ENCODE data around the gene PILRA.

Gene PILRA

DNA sequence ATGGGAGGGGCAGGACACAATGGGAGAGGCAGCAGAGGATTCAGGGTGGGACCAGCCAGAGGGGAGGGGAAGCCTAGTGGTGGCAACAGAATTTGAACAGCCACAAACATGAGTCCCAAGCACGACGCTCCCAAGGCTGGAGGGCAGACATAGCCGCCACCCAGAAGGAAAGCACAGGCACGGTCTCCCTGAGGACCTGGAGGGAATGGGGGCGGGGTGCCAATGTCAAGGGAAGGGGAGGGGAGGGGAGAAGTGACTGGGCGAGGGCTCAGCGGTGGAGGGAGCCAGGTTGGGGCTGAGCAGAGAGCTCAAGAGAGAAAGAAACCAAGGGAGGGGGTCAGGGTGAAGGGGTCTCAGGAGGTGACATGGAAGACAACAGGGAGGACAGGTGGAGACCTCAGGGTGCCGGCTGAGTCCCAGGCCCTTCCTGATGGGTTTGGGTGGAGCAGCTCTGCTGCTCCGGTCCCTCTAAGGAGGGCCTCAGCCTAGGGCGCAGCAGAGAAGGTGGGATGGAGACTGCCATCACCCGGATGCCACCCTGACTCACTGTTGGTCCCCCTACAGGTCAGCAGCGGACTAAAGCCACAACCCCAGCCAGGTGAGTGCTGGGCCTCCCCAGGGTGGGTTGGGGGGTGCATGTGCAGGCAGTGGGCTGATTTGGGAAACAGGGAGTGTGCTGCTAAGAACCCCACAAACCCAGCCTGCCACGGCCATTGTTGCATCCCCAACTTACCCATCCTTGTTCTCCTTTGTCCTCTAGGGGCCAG is 24.2 kb downstream of the PILRA start:
- no peak for ATAC-seq (ENCODE audit: low read depth)
- H3K9me3 Mint-ChIP-seq = peaks cover 2% of the 10 kb centered on the region
- DNase-seq (ENCODE audit: low spot score in 2 of 2) = no peak
- H3K4me1 Mint-ChIP-seq = peaks cover 35% of the 10 kb centered on the region
- H3K4me3 Mint-ChIP-seq = peak overlapping the region; percentile 77
- H3K27me3 Mint-ChIP-seq = no peaks in the 10 kb centered on the region
- H3K36me3 Mint-ChIP-seq = peaks cover 2% of the 10 kb centered on the region
- H3K27ac Mint-ChIP-seq = peak overlapping the region; percentile 96

DNA sequence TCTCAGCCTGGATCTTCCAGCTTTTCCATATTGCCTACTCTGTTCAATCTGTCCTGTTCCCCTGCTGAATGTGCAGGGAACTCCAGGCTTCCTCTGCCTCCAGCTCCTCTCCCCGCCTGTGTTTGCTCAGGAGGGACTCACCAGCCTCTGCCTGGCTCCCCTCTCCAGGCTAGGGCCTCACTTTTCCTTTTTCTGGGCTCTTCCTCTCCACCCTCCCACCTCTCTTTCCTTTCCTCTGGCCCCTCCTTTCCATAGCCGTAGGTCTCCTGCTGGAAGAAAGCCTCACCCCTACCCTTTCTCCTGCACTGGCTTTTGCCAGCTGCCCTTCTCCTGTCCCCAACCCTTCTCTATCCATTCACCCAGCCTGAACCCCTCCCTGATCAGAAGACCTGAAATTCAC is 25.0 kb downstream of the PILRA start:
- ATAC-seq (ENCODE audit: low read depth) (no peak), DNase-seq (ENCODE audit: low spot score in 2 of 2) (no peak)
- Mint-ChIP-seq H3K4me3 (no peak overlapping the region), H3K36me3 (peaks cover 2% of the 10 kb centered on the region), H3K4me1 (peaks cover 34% of the 10 kb centered on the region), H3K9me3 (peaks cover 2% of the 10 kb centered on the region), H3K27me3 (no peaks in the 10 kb centered on the region), H3K27ac (peak overlapping the region; percentile 7)

DNA sequence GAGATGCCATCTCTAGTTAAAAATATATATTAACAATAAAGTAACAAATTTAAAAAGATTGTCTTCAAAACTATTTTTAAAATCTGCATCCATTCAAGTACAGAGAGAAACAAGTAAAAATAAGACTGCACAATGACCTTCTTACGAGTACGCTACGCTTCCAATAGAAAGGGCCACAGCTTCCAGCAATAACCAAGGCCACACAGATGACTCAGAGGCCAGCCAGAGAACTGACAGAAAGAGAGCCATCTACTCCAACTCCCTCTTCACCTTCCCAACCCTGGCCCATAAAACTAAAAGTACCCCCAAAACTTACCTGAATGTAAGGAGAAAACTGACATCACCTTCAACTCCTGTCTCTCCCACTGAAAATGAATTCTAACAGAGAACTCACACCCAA is 26.8 kb downstream of the PILRA start:
- Mint-ChIP-seq H3K36me3 (peaks cover 6% of the 10 kb centered on the region), H3K4me1 (peaks cover 26% of the 10 kb centered on the region), H3K4me3 (no peak overlapping the region), H3K27me3 (no peaks in the 10 kb centered on the region), H3K9me3 (peaks cover 2% of the 10 kb centered on the region), H3K27ac (peak overlapping the region; percentile 38)
- ATAC-seq (ENCODE audit: low read depth) (no peak), DNase-seq (ENCODE audit: low spot score in 2 of 2) (no peak)

DNA sequence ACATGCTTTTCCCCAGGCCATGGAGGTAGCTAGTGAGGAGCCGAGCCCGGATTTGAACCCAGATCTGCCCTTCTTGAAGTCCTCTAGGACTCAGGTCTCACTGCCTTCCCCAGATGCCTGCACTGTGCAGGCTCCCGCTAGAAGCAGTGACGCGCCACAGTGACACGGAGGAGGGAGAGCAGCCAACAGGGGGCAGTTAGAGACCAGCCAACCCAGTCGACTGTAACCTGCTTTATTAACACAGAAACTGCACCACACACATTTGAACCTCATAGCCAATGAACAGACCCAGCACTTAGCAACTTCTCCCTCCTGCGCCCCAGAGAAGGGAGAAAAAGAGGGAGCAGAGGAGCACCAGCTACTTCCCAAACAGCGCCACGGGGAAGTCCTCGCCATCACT is 27.4 kb downstream of the PILRA start:
- H3K27ac Mint-ChIP-seq = no peak overlapping the region
- DNase-seq (ENCODE audit: low spot score in 2 of 2) (no peak), ATAC-seq (ENCODE audit: low read depth) (no peak)
- H3K27me3 Mint-ChIP-seq = no peaks in the 10 kb centered on the region
- H3K4me1 Mint-ChIP-seq = peaks cover 24% of the 10 kb centered on the region
- peaks cover 6% of the 10 kb centered on the region for H3K36me3 Mint-ChIP-seq
- H3K9me3 Mint-ChIP-seq = no peaks in the 10 kb centered on the region
- H3K4me3 Mint-ChIP-seq = no peak overlapping the region

DNA sequence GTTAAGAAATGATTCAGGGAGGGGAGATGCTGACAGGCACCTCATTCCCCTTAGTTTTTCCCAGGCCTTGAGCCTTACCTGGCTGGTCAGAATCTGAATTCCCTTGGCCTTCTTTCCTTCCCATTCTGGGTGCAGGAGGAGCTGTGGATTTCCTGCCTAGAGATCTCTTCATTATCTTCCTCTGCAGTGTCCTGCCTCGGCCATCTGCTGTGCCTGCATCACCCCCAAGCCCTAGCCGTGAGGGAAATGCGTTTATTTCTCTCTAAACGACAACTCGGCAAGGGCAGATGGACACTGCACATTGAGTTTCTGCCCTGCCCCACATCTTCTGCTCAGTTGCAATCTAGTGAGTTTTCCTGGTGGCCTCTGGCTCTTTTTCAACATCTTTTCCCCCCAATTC is 28.5 kb downstream of the PILRA start:
- H3K9me3 Mint-ChIP-seq = no peaks in the 10 kb centered on the region
- H3K4me1 Mint-ChIP-seq = peaks cover 22% of the 10 kb centered on the region
- no peak overlapping the region for H3K4me3 Mint-ChIP-seq
- no peak for ATAC-seq (ENCODE audit: low read depth)
- DNase-seq (ENCODE audit: low spot score in 2 of 2) = no peak
- H3K27me3 Mint-ChIP-seq = no peaks in the 10 kb centered on the region
- H3K27ac Mint-ChIP-seq = no peak overlapping the region
- peaks cover 6% of the 10 kb centered on the region for H3K36me3 Mint-ChIP-seq

DNA sequence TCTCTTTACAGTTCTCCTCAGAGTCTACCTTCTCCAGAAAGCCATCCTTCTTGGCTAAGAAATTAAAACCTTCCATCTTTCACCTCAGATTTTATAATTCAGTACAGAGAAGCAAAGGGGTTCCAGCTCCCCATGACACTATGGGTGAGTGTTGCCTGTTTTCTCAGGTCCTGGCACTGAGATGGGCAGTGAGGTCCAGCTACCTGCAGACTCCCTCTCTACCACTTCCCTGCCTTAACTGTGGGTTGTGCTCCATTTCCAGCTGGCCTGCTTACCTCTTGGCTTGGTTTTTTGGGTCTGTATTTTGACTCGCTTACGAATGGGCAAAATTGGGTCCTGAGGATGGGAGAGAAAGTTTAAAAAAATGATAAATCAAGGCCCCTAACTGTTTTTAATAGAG is 29.0 kb downstream of the PILRA start:
- Mint-ChIP-seq H3K27ac (no peak overlapping the region), H3K27me3 (no peaks in the 10 kb centered on the region), H3K36me3 (peaks cover 6% of the 10 kb centered on the region), H3K4me1 (peaks cover 20% of the 10 kb centered on the region), H3K4me3 (no peak overlapping the region), H3K9me3 (no peaks in the 10 kb centered on the region)
- no peak for ATAC-seq (ENCODE audit: low read depth)
- no peak for DNase-seq (ENCODE audit: low spot score in 2 of 2)

DNA sequence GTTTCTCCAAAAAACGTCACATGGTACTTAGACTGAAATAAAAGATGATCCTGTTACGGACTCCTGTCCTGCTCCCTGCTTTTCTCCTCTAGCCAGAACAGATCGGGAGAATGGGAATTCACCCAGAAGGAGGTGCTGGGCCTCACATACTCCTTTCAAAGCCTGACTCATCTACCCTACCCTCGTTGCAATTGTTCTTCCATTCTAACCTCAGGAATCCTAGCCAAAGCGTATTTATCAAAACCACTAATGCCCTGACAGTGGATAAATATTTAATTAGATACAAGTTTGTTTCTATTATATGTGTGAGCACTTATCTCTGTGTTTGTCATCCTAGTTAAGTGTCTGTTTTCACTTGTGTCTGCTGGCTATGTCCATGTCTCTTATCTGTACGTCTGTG is 33.5 kb downstream of the PILRA start:
- no peak overlapping the region for H3K4me3 Mint-ChIP-seq
- no peaks in the 10 kb centered on the region for H3K27me3 Mint-ChIP-seq
- H3K36me3 Mint-ChIP-seq = peaks cover 6% of the 10 kb centered on the region
- H3K4me1 Mint-ChIP-seq = peaks cover 5% of the 10 kb centered on the region
- H3K9me3 Mint-ChIP-seq = no peaks in the 10 kb centered on the region
- ATAC-seq (ENCODE audit: low read depth) (no peak), DNase-seq (ENCODE audit: low spot score in 2 of 2) (no peak)
- H3K27ac Mint-ChIP-seq = no peak overlapping the region

DNA sequence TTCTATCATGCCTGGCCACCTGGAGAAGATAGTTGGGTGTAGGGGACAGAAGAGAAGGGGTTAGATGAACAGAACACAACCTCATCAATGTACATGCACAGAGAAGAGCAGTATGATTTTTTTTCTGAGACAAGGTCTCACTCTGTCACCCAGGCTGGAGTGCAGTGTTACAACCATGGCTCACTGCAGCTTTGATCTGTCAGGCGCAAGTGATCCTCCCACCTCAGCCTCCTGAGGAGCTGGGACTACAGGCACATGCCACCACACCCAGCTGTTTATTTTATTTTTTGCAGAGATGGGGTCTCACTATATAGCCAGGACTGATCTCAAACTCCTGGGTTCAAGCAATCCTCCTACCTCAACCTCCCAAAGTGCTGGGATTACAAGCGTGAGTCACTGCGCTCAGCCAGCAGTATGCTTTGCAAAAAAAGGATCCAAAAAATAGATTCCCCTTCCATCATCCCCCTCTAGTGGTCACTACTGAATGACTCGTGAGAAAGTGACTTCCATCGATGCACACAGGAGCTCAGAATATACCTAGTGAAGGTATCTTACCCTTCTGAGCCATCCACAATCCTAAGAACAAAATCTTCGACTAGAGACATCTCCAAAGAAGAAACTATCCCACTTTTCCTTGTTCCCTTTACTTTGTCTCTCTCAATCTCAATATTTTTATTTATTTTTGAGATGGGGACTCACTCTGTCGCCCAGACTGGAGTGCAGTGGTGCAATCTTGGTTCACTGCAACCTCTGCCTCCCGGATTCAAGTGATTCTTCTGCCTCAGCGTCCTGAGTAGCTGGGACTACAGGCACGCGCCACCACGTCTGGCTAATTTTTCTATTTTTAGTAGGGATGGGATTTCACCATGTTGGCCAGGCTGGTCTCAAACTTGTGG is 34.2 kb downstream of the PILRA start:
- H3K9me3 Mint-ChIP-seq = no peaks in the 10 kb centered on the region
- H3K27me3 Mint-ChIP-seq = no peaks in the 10 kb centered on the region
- DNase-seq (ENCODE audit: low spot score in 2 of 2) = peak; percentile 39 to 76
- H3K4me3 Mint-ChIP-seq = peak overlapping the region; percentile 8
- H3K4me1 Mint-ChIP-seq = peaks cover 5% of the 10 kb centered on the region
- ATAC-seq (ENCODE audit: low read depth) = peak; percentile 95
- H3K27ac Mint-ChIP-seq = no peak overlapping the region
- peaks cover 6% of the 10 kb centered on the region for H3K36me3 Mint-ChIP-seq

DNA sequence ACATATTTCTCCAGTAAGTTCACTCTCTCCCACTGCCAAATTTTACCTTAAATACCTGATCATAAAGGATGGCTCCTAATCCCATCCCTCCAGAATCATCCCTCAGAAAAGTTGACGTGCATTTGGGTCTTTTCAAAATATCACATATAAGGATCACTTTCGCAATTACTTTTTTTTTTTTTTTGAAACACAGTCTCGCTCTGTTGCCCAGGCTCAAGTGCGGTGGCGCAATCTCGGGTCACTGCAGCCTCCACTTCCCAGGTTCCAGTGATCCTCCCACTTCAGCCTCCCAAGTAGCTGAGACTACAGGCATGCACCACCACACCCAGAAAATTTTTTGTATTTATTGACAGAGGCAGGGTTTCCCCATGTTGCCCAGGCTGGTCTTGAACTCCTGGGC is 37.8 kb downstream of the PILRA start:
- no peak for DNase-seq (ENCODE audit: low spot score in 2 of 2)
- ATAC-seq (ENCODE audit: low read depth) = no peak
- H3K9me3 Mint-ChIP-seq = no peaks in the 10 kb centered on the region
- peaks cover 6% of the 10 kb centered on the region for H3K36me3 Mint-ChIP-seq
- no peak overlapping the region for H3K4me3 Mint-ChIP-seq
- H3K27me3 Mint-ChIP-seq = no peaks in the 10 kb centered on the region
- H3K27ac Mint-ChIP-seq = no peak overlapping the region
- H3K4me1 Mint-ChIP-seq = peaks cover 12% of the 10 kb centered on the region

DNA sequence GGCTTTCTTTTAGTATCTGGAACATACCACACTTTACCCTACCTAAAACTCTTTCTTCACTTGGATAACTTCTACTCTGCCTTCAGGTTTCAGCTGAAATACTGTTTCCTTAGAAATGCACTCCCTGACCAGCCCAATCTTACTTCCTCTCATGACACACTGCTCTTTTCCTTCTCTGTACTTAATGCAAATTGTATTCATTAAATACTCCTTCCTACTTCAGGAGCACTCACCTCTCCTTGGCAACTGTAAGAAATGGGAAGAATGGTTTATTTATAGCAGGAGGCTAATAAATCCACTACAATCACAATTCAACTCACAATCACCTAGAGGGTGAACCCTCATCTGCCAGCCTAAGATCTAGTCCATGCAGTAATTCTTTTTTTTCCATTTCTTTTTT is 40.1 kb downstream of the PILRA start:
- no peak overlapping the region for H3K4me3 Mint-ChIP-seq
- peaks cover 6% of the 10 kb centered on the region for H3K36me3 Mint-ChIP-seq
- no peaks in the 10 kb centered on the region for H3K27me3 Mint-ChIP-seq
- H3K27ac Mint-ChIP-seq = no peak overlapping the region
- no peaks in the 10 kb centered on the region for H3K9me3 Mint-ChIP-seq
- H3K4me1 Mint-ChIP-seq = peaks cover 7% of the 10 kb centered on the region
- ATAC-seq (ENCODE audit: low read depth) (peak; percentile 46), DNase-seq (ENCODE audit: low spot score in 2 of 2) (no peak)

DNA sequence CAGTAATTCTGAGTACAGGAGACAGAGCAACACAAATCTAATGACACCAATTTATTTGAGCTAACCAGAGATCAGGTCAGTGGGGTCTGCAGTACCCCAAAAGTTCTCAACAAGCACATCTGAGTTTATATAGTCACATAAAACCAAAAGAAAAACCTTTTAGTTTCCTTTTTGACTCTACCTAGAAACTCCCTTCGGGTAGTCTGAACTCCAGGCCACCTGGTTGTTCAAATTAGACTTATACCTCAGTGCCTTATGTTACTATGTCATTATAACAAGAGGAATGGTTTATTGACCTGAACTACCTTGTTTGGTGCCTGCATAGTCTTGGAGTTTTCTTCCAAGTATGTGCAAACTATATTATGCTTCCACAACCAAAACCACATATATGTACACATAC is 40.6 kb downstream of the PILRA start:
- no peaks in the 10 kb centered on the region for H3K9me3 Mint-ChIP-seq
- H3K27me3 Mint-ChIP-seq = no peaks in the 10 kb centered on the region
- peak; percentile 78 for ATAC-seq (ENCODE audit: low read depth)
- peaks cover 6% of the 10 kb centered on the region for H3K36me3 Mint-ChIP-seq
- no peak for DNase-seq (ENCODE audit: low spot score in 2 of 2)
- peaks cover 7% of the 10 kb centered on the region for H3K4me1 Mint-ChIP-seq
- no peak overlapping the region for H3K4me3 Mint-ChIP-seq
- no peak overlapping the region for H3K27ac Mint-ChIP-seq

DNA sequence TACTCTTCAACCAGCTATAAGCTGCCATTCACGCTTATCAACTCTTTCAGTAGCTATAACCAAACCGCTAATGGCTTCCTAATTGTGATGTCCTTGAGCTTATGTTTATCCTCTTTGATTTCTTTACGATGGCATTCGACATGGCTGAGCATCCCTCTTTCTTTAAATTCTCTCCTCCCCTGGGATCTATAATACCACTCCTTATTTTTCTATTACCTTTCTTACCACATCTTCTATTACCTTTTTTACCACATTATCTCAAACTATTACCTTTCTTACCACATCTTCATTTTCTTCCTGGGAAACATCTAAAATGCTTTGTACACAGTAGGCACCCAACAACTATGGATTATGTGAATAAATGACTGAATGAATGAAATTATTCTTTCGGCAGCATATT is 42.2 kb downstream of the PILRA start:
- peaks cover 10% of the 10 kb centered on the region for H3K4me1 Mint-ChIP-seq
- ATAC-seq (ENCODE audit: low read depth) (no peak), DNase-seq (ENCODE audit: low spot score in 2 of 2) (no peak)
- H3K36me3 Mint-ChIP-seq = peaks cover 6% of the 10 kb centered on the region
- H3K4me3 Mint-ChIP-seq = no peak overlapping the region
- no peaks in the 10 kb centered on the region for H3K9me3 Mint-ChIP-seq
- no peak overlapping the region for H3K27ac Mint-ChIP-seq
- no peaks in the 10 kb centered on the region for H3K27me3 Mint-ChIP-seq

DNA sequence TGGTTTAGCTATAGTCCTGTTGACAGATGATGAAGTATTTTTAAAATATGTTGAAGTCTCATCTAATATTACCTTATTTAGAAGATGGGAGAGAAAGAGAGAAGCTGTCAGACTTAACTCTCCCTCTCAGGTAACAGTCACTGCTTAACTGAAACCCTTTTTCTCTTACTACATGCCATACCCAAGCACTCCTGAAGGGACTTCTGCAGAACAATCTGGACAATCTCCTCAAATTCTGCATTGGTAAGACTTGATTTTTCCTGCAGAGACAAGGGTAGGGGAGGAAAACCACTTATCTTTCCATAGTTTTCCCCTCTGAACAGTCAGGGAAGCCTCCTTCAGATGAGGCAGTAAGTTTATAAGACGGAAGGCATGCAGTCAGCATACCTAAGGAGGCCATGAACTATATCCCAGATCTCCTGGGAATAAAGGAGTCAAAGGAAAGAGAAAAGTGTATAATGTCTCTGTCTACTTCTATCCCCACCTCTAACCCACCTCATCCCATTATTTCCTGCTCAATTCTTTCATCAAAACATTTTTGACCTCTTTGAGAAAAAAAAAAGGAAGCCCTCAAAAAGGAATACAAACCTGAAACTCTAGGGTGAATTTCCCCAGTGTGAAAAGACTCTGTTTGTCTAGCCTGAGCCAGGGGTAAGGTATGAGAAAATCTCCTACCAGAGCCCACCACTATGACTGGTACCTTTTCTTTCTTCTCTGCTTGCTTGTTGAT is 45.8 kb downstream of the PILRA start:
- no peaks in the 10 kb centered on the region for H3K9me3 Mint-ChIP-seq
- H3K4me3 Mint-ChIP-seq = no peak overlapping the region
- peaks cover 8% of the 10 kb centered on the region for H3K36me3 Mint-ChIP-seq
- DNase-seq (ENCODE audit: low spot score in 2 of 2) = no peak
- peaks cover 3% of the 10 kb centered on the region for H3K4me1 Mint-ChIP-seq
- H3K27ac Mint-ChIP-seq = no peak overlapping the region
- no peak for ATAC-seq (ENCODE audit: low read depth)
- H3K27me3 Mint-ChIP-seq = no peaks in the 10 kb centered on the region

DNA sequence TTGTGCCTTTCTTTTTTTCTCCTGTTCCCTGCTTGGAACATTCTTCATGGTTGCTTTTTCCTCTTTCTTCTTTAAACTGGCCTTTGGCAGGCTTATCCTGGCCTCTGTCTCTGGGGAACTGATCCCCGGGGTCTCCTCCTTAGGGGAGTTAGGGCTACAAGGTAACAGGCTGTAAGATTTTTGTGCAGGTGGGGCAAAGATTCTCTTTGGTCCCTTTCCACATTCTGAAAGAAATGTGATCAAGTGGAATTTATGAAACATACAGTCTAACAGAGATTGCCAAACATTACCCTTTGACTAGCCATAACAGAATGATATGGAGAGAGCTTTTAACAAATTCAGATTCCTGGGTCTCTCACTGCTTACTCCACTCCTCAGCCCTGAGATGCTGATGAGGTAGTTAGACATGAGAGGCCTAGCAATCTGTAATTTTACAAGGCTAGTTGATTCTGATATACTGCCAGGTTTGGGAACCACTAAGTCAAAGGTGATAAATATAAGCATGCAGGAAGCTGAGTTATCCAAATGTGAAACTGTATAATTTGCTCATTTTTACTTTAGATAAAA is 46.5 kb downstream of the PILRA start:
- no peaks in the 10 kb centered on the region for H3K27me3 Mint-ChIP-seq
- DNase-seq (ENCODE audit: low spot score in 2 of 2) (no peak), ATAC-seq (ENCODE audit: low read depth) (no peak)
- peak overlapping the region; percentile 38 for H3K27ac Mint-ChIP-seq
- peaks cover 8% of the 10 kb centered on the region for H3K36me3 Mint-ChIP-seq
- no peaks in the 10 kb centered on the region for H3K9me3 Mint-ChIP-seq
- no peak overlapping the region for H3K4me3 Mint-ChIP-seq
- H3K4me1 Mint-ChIP-seq = peaks cover 3% of the 10 kb centered on the region
